Panc1 (cell line): ENCODE data around the gene PDILT. TPM values are rescaled to one million over a fixed set of nuclear protein-coding genes. Genes with fewer than 3 reads are reported as not detected.

ENCODE experiments used
- ATAC-seq: fragments of 200-7000 bp; cut with Tn5 transposase; 2 replicates; pipeline ENCODE4 v1.9.1; 2020; ENCODE audit warnings: mild to moderate bottlenecking, moderate library complexity
- BruUV-seq: library from RNA; stranded (reverse); fragments of 400-500 nt; replicated peaks from 2 replicates; lab custom pipeline; 2021; lab: Mats Ljungman, UMichigan
- CTCF ChIA-PET: fragments of 300-600 bp; sonication (Branson Sonifier 250); formaldehyde crosslinking; loops from one replicate; lab custom pipeline; 2022; ENCODE audit warnings: antibody characterized with exemption; lab: Charles Lee
- POLR2A ChIA-PET: fragments of 300-600 bp; sonication (Branson Sonifier 250); formaldehyde crosslinking; loops from one replicate; lab custom pipeline; 2022; ENCODE audit warnings: antibody characterized with exemption; lab: Charles Lee
- DNase-seq: peaks from one replicate; pipeline ENCODE4 v3.0.0-alpha.2; 2010; ENCODE audit warnings: low read depth, low spot score
- H3K27ac ChIP-seq: 2 replicates; pipeline ENCODE4 v1.5.1; 2011; ENCODE audit warnings: mild to moderate bottlenecking, low read length, inconsistent platforms
- H3K27me3 ChIP-seq: fragments of 200-500 bp; sonication (Bioruptor generic); 2 replicates; pipeline ENCODE4 v1.6.0; 2014; ENCODE audit warnings: low read length, inconsistent platforms; ENCODE audit not compliant: control insufficient read depth, insufficient read depth
- H3K36me3 ChIP-seq: fragments of 200-500 bp; sonication (Bioruptor generic); 2 replicates; pipeline ENCODE4 v1.5.1; 2014; ENCODE audit warnings: inconsistent platforms, mild to moderate bottlenecking, low read length, moderate library complexity; ENCODE audit not compliant: control insufficient read depth, insufficient read depth
- H3K4me1 ChIP-seq: 2 replicates; pipeline ENCODE4 v1.5.1; 2011; ENCODE audit warnings: inconsistent platforms, mild to moderate bottlenecking, low read length, moderate library complexity; ENCODE audit not compliant: control insufficient read depth, insufficient read depth
- H3K4me3 ChIP-seq, 2 experiments: 2 replicates each; pipeline ENCODE4 v1.5.1; 2011 to 2012; ENCODE audit warnings: low read depth in 2 of 2, low read length in 2 of 2, mild to moderate bottlenecking in 2 of 2, inconsistent platforms in 1 of 2, moderate library complexity in 1 of 2
- H3K9me3 ChIP-seq: fragments of 200-500 bp; sonication (Bioruptor generic); 2 replicates; pipeline ENCODE4 v1.5.1; 2014; ENCODE audit warnings: low read depth, mild to moderate bottlenecking, inconsistent platforms, low read length, moderate library complexity; ENCODE audit not compliant: control insufficient read depth, insufficient read depth
- CTCF ChIP-seq: fragments of 450-650 bp; IDR thresholded peaks from 2 replicates; pipeline ENCODE4 v1.5.1; 2017; ENCODE audit warnings: mild to moderate bottlenecking
- POLR2AphosphoS5 ChIP-seq: IDR thresholded peaks from 2 replicates; pipeline ENCODE4 v1.6.1; 2012; ENCODE audit warnings: mild to moderate bottlenecking, low read depth, low read length, moderate library complexity
- SIN3A ChIP-seq: IDR thresholded peaks from 2 replicates; pipeline ENCODE4 v1.6.1; 2012; ENCODE audit warnings: low read depth, mild to moderate bottlenecking, low read length, moderate library complexity, borderline replicate concordance; ENCODE audit not compliant: insufficient read depth
- TCF7L2 ChIP-seq: IDR thresholded peaks from 2 replicates; pipeline ENCODE4 v1.6.1; 2011; ENCODE audit warnings: mild to moderate bottlenecking, low read depth, low read length, inconsistent platforms
- in situ Hi-C: cut with HindIII; loops from 2 replicates; pipeline ENCODE4 v1.10.0; 2016; ENCODE audit warnings: low sequenced_read_pairs, low pct_unique_long_range_greater_than_20kb
- intact Hi-C: fragments of 100-400 bp; cut with micrococcal nuclease; formaldehyde crosslinking; loops from one replicate; pipeline ENCODE4 v1.10.0; 2022; ENCODE audit not compliant: unreplicated experiment
- total RNA-seq: library from RNA; stranded (reverse); gene quantifications from one replicate; pipeline ENCODE4 v1.2.1, GENCODE V29; 2021; ENCODE audit not compliant: unreplicated experiment
- TF ChIP-seq, protein P1 (sequence below), 2 experiments: IDR thresholded peaks; 2 replicates each; pipeline ENCODE4 v1.6.1; 2011 to 2012; ENCODE audit warnings: low read depth in 2 of 2, control low read depth in 1 of 2, low read length in 1 of 2, mild to moderate bottlenecking in 1 of 2, moderate library complexity in 1 of 2; ENCODE audit not compliant: insufficient read depth in 1 of 2

Gene PDILT
- total RNA-seq, 1 experiment from 2014 or later: not detected

- no peak for ATAC-seq
- CTCF ChIA-PET: no interaction called here
- in situ Hi-C loops: no loop called here
- TF ChIP-seq TCF7L2 (no peak), CTCF (no peak), SIN3A (no peak), POLR2AphosphoS5 (no peak)
- TF ChIP-seq, protein P1, sequence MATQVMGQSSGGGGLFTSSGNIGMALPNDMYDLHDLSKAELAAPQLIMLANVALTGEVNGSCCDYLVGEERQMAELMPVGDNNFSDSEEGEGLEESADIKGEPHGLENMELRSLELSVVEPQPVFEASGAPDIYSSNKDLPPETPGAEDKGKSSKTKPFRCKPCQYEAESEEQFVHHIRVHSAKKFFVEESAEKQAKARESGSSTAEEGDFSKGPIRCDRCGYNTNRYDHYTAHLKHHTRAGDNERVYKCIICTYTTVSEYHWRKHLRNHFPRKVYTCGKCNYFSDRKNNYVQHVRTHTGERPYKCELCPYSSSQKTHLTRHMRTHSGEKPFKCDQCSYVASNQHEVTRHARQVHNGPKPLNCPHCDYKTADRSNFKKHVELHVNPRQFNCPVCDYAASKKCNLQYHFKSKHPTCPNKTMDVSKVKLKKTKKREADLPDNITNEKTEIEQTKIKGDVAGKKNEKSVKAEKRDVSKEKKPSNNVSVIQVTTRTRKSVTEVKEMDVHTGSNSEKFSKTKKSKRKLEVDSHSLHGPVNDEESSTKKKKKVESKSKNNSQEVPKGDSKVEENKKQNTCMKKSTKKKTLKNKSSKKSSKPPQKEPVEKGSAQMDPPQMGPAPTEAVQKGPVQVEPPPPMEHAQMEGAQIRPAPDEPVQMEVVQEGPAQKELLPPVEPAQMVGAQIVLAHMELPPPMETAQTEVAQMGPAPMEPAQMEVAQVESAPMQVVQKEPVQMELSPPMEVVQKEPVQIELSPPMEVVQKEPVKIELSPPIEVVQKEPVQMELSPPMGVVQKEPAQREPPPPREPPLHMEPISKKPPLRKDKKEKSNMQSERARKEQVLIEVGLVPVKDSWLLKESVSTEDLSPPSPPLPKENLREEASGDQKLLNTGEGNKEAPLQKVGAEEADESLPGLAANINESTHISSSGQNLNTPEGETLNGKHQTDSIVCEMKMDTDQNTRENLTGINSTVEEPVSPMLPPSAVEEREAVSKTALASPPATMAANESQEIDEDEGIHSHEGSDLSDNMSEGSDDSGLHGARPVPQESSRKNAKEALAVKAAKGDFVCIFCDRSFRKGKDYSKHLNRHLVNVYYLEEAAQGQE (IDR thresholded peaks at IDR 0.05; ENCODE audit: insufficient read depth in 1 of 2, low read depth in 2 of 2, low read length in 1 of 2): no peak
- no peak for DNase-seq
- POLR2A ChIA-PET: no interaction called here
- intact Hi-C loops: no loop called here
- Histone ChIP-seq H3K4me1 (no peaks in the 10 kb centered on the region), H3K27ac (no peak overlapping the region), H3K9me3 (no peaks in the 10 kb centered on the region), H3K36me3 (no peaks in the 10 kb centered on the region), H3K27me3 (peaks cover 15% of the 10 kb centered on the region), H3K4me3 (no peak overlapping the region)
- no TSS peak for BruUV-seq
Observed at GRCh38 chr16:20355114-20355782, 49.3 kb downstream of the PDILT start.

DNA sequence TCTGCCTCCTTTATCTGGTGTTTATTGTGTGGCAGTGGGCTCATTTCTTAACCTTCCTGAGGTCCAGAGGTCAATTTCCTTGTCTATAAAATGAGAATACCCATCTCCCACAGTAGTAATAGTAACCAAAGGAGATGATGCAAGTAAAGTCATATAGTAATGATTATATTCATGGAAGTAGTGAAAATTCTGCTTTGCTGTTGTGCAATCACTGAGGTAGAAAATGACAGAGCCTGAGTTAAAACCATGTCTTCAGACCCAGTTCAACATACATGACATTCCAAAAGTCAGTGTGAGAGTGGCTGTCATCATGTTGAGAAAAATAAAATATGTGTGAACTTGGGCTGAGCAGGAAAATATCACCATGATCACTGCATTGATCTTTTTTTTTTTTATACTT, 51.2 kb downstream of the PDILT start:
- ChIA-PET POLR2A (no interaction called here), CTCF (interaction anchor here (0.6 kb wide), 1 partner anchor 446 kb away, joined by 3 read pairs; no protein-coding TSS in a partner anchor)
- BruUV-seq: no TSS peak

More for the DNA sequence above, 51.2 kb downstream of the PDILT start:
- no peak overlapping the region for H3K4me3 ChIP-seq
- no peaks in the 10 kb centered on the region for H3K4me1 ChIP-seq
- TF ChIP-seq SIN3A (no peak), TCF7L2 (no peak), POLR2AphosphoS5 (no peak), CTCF (no peak)
- TF ChIP-seq, protein P1 (IDR thresholded peaks at IDR 0.05; ENCODE audit: insufficient read depth in 1 of 2, low read depth in 2 of 2, low read length in 1 of 2): no peak
- H3K27ac ChIP-seq: no peak overlapping the region
- ATAC-seq (no peak), DNase-seq (no peak)
- intact Hi-C loops: no loop called here
- H3K9me3 ChIP-seq: no peaks in the 10 kb centered on the region
- H3K36me3 ChIP-seq: no peaks in the 10 kb centered on the region
- H3K27me3 ChIP-seq: peaks cover 7% of the 10 kb centered on the region
- in situ Hi-C loops: no loop called here
